IPS-18a (cell line): ENCODE results near the gene TXNRD2.
"Not testable (repeated sequence)": the region's sequence is repeated elsewhere in the genome, so short reads cannot be mapped to it uniquely, and the experiment has no call there.

Experiments used
- H3K27ac ChIP-seq: one replicate; pipeline ENCODE4 v1.5.1; 2013; ENCODE audit warnings: low read length
- H3K27me3 ChIP-seq: one replicate; pipeline ENCODE4 v1.6.1; 2013; ENCODE audit warnings: mild to moderate bottlenecking, low read length; ENCODE audit not compliant: control insufficient read depth, insufficient read depth
- H3K36me3 ChIP-seq: one replicate; pipeline ENCODE4 v1.6.1; 2013; ENCODE audit warnings: low read depth, low read length; ENCODE audit not compliant: control insufficient read depth
- H3K4me1 ChIP-seq: one replicate; pipeline ENCODE4 v1.6.1; 2013; ENCODE audit warnings: low read depth, low read length; ENCODE audit not compliant: control insufficient read depth
- H3K4me3 ChIP-seq: one replicate; pipeline ENCODE4 v1.5.1; 2013; ENCODE audit warnings: low read length
- H3K9ac ChIP-seq: one replicate; pipeline ENCODE4 v1.6.1; 2013; ENCODE audit warnings: mild to moderate bottlenecking, low read length, moderate library complexity
- H3K9me3 ChIP-seq: one replicate; pipeline ENCODE4 v1.6.1; 2013; ENCODE audit warnings: low read depth, low read length; ENCODE audit not compliant: control insufficient read depth

The TXNRD2 gene

DNA sequence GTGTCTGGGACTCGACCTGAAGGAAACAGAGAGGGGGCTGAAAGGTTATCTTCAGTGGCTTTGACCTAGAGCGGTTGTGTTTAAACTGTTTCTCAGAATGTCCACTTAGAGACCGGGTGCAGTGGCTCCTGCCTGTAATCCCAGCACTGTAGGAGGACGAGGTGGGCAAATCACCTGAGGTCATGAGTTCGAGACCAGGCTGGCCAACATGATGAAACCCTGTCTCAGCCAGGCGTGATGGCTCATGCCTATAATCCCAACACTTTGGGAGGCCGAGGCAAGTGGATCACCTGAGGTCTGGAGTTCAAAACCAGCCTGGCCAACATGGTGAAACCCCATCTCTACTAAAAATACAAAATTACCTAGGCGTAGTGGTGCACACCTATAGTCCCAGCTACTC lies 58.2 kb downstream of the TXNRD2 start:
- H3K4me1 ChIP-seq, result peaks cover 21% of the 10 kb centered on the region
- H3K9me3 ChIP-seq, H3K9ac ChIP-seq, H3K27me3 ChIP-seq, H3K36me3 ChIP-seq, H3K4me3 ChIP-seq, H3K27ac ChIP-seq: not testable (repeated sequence)

DNA sequence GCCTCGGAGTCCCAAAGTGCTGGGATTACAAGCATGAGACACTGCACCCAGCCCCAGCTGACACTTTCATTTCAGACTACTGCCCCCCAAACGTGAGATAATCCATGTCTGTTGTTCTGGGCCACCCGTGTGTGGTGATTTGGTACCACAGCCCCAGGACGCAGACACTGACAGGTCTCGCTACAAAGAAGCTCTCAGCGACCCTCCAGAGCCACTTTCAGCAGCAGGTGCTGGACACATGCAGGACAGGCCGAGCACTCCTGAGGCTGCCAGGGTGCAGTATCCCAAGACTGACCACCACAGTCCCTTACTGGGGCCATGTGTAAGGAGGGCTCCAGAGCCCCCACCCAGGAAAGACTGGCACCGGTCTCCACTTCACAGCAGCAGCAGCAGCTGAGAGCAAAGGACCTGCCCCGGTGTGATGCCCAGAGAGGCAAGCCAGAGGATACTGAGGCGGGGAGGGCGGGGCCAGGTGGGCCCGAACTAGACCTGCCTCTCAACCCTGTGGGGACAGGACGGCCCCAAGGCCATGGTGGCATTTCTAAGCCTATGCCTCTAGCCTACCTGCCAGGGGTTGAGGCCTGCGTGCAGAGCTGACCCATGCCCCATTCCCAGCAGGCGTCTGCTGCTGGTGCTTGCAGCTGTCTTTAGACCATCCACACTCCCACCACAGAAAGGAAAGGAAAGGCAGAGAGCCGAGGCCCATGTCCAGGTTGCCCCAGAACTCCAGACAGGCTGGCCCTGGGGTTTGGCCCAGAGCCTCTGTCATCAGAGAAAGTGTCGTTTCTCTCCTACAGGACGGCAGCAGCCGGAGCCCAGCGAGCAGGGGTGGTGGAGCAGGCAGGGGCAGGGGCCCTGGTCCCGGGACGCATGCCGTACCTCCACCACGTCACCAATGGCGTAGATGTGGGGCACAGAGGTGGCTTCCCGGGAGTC lies 58.9 kb downstream of the TXNRD2 start:
- Histone ChIP-seq H3K4me1 (peaks cover 21% of the 10 kb centered on the region), H3K9ac (no peak overlapping the region), H3K36me3 (no peaks in the 10 kb centered on the region), H3K9me3 (no peaks in the 10 kb centered on the region), H3K27ac (no peak overlapping the region), H3K27me3 (no peaks in the 10 kb centered on the region), H3K4me3 (no peak overlapping the region)

DNA sequence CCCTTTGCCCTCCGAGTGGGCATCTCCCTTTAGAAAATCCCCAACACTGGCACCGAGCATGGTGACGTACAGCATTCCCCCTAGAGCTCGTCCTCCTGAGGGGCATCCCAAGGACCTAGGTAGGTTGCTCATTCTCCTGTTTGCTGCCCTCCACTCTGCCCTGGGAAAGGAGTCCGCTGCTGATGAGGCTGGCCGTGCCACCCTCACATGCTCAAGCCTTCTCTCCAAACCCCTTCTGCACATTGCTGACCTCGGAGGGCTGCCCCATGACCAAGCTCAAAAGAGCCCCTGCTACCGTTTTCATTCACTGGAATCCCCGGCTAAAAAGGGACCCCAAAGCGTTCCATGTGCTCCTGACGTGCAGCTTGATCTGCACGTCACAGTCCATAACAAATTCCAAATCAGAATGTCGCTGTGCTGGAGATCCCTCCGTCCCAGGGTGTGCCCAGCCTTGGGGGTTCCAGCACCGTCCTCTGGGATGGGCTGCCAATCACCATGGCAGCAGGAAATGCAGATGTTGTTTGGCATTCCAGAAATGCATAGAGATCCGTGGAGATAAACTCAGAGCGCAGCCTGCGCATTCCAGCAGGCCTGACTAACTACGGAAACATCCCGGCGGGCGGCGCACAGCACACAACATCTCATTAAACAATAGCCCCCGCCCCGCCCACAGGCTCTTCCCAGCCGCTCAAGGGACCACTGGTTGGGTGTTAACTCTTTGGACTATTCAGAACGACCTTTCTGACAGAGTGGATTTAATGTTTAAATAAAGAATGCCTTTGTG lies 60.6 kb downstream of the TXNRD2 start:
- Histone ChIP-seq H3K4me3 (no peak overlapping the region), H3K9ac (peak overlapping the region; percentile 23), H3K27me3 (no peaks in the 10 kb centered on the region), H3K9me3 (no peaks in the 10 kb centered on the region), H3K4me1 (peaks cover 21% of the 10 kb centered on the region), H3K36me3 (no peaks in the 10 kb centered on the region), H3K27ac (peak overlapping the region; percentile 48)

- Histone ChIP-seq H3K9ac (peak overlapping the region; percentile 21), H3K9me3 (no peaks in the 10 kb centered on the region), H3K4me1 (peaks cover 21% of the 10 kb centered on the region), H3K27ac (no peak overlapping the region), H3K27me3 (no peaks in the 10 kb centered on the region), H3K36me3 (no peaks in the 10 kb centered on the region), H3K4me3 (no peak overlapping the region)
Observed at GRCh38 chr22:19879992-19880785, 61.4 kb downstream of the TXNRD2 start.

DNA sequence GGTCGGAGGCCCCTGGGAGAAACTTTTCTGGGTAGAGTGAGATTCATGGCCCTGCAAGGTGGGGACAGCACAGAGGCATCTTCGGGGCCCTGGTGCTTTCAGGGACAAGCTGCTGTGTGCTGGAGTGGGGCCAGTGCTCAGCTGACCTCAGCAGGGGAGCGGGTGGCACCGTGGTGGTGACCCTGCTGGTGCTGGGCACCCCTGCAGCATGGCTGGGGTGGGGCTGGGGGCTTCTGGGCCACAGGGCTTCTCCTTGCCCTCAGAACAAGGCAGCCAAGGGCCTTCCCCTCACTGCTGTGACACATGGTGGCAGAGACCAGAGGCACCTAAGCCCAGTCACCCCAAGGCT lies 62.0 kb downstream of the TXNRD2 start:
- Histone ChIP-seq H3K27ac (no peak overlapping the region), H3K36me3 (no peaks in the 10 kb centered on the region), H3K27me3 (no peaks in the 10 kb centered on the region), H3K9me3 (no peaks in the 10 kb centered on the region), H3K4me3 (no peak overlapping the region), H3K4me1 (peaks cover 21% of the 10 kb centered on the region), H3K9ac (no peak overlapping the region)

GRCh38 chr22:19879246-19879570 lies 62.4 kb downstream of the TXNRD2 start:
- Histone ChIP-seq H3K36me3 (no peaks in the 10 kb centered on the region), H3K9me3 (no peaks in the 10 kb centered on the region), H3K9ac (no peak overlapping the region), H3K4me1 (peaks cover 21% of the 10 kb centered on the region), H3K27me3 (no peaks in the 10 kb centered on the region), H3K4me3 (no peak overlapping the region), H3K27ac (no peak overlapping the region)

DNA sequence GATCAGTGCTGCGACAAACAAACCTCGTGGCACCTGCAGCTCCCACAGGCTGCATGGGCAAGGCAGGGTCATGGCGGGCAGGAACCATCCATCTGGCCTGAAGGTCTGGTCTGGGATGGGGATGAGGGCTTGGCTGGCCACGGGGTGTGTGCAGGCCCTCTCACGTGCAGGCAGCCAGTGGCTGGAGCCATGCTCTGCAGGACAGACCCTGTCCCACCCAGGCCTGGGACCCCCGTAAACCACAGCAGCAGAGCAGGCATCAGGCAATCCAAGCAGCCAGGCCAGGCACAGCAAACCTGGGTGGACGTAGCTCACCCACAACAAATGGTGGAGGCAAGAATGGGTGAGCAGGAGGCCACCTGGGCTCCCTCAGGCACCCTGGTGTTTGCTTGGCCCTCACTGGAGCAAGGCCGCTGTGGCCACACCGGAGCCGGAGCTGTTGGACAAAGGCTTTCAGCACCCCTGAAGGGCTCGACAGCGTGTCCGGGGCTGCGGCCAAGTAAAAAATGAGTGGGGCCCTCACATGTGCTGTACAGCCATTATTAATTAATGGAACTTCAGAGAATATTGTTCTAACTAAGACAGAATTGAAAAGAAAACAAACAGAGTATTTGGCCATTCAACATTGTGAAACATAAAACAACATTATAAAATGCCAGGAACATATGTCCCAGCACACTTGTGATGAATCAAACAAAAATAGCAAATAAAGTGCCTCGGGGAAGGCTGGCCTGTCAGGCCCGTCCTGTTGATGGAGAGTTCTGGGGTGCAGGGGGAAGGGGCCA lies 63.0 kb downstream of the TXNRD2 start:
- no peaks in the 10 kb centered on the region for H3K27me3 ChIP-seq
- peaks cover 21% of the 10 kb centered on the region for H3K4me1 ChIP-seq
- no peaks in the 10 kb centered on the region for H3K36me3 ChIP-seq
- H3K4me3 ChIP-seq, result no peak overlapping the region
- H3K9ac ChIP-seq, result no peak overlapping the region
- no peak overlapping the region for H3K27ac ChIP-seq
- H3K9me3 ChIP-seq, result no peaks in the 10 kb centered on the region

DNA sequence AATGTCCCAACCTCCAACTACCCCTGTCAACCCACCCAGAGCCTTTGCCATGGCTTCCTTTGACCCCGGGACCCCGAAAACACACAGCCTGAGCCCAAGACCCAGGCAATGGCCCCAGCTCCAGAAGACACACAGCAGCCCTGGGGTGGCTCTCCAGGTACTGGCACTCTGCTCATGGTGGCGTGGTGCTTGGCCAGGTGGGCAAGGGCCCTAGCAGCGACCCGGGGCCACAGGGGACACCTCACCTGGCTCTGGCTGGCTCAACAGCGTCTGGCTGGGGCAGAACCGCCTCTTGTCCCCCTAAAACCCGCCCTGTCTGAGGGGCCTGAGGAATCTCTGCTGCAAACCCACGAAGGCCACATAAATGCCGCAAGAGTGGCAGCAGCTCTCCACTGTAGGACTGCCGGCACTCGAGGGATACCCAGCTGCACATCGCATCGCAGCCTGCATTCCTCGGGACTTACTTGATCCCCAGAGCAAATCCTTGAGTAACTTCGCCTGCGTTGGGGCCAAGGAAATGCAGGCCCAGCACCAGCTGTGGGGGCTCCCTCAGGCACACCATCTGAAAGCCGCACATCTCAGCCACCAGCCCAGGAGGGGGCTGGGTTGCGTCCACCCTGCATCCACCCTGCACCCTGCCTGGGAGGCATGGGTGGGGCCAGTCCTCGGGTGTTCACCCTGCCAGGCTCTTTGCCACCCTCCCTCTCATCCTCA lies 63.8 kb downstream of the TXNRD2 start:
- no peak overlapping the region for H3K27ac ChIP-seq
- H3K9ac ChIP-seq, result no peak overlapping the region
- no peaks in the 10 kb centered on the region for H3K36me3 ChIP-seq
- no peaks in the 10 kb centered on the region for H3K27me3 ChIP-seq
- no peak overlapping the region for H3K4me3 ChIP-seq
- H3K9me3 ChIP-seq, result no peaks in the 10 kb centered on the region
- peaks cover 21% of the 10 kb centered on the region for H3K4me1 ChIP-seq

DNA sequence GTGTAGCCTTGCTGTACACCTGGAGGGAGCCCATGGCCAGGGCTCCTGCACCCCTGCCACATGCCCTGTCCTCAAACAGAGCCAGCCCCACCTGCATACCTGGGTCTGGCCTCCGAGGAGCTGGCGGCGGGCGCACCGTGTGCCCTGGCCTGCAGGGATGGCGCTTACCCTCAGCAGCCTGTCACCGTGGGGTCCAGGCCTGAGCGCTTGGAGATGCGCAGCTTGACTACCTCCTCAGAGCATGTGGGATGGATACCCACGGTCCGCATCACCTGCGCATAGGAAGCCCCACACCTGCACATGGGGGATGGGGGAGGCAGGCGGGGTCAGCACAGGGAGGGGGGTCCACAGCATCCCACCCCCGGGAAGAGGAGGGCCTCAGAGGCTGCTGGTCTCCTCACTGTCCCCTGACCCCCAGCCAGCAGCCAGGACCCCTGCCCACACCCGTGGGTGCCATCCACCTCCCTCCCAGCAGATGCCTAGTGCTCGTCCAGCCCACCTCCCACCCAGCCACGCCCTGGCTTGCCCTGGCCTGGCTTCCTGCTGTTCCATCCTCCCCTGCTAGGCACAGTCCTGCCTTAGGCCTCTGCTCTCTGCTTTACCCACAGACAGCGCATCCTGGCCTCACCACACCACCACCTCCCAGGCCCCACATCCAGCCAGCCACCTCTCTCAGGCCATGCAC lies 64.5 kb downstream of the TXNRD2 start:
- Histone ChIP-seq H3K4me1 (peaks cover 20% of the 10 kb centered on the region), H3K36me3 (no peaks in the 10 kb centered on the region), H3K27me3 (no peaks in the 10 kb centered on the region), H3K9ac (no peak overlapping the region), H3K4me3 (no peak overlapping the region), H3K27ac (no peak overlapping the region), H3K9me3 (no peaks in the 10 kb centered on the region)

- H3K36me3 ChIP-seq, result no peaks in the 10 kb centered on the region
- H3K4me3 ChIP-seq, result no peak overlapping the region
- peaks cover 14% of the 10 kb centered on the region for H3K4me1 ChIP-seq
- H3K27ac ChIP-seq, result no peak overlapping the region
- no peaks in the 10 kb centered on the region for H3K9me3 ChIP-seq
- no peak overlapping the region for H3K9ac ChIP-seq
- no peaks in the 10 kb centered on the region for H3K27me3 ChIP-seq
Observed at GRCh38 chr22:19876314-19876940, 65.2 kb downstream of the TXNRD2 start.
